Measurements from ENCODE around the gene TM4SF4.

GRCh38 chr3:149443545-149443912 lies 31.0 kb upstream of the TM4SF4 start:
- TF ChIP-seq EZH2phosphoT487 (IDR thresholded peaks at IDR 0.05; ENCODE audit: borderline replicate concordance) (no peak), CTCF (conservative IDR thresholded peaks at IDR 0.05; ENCODE audit: low read length) (no peak)

Data from Loucy (cell line).